Neuronal stem cell (in vitro differentiated cells): ENCODE results near the gene TMEM62.

ENCODE experiments used
- DNase-seq: peaks from one replicate; pipeline ENCODE4 v3.0.0-alpha.2; 2013; ENCODE audit warnings: low spot score
- H2AFZ ChIP-seq: one replicate; pipeline ENCODE4 v1.6.1; 2013; ENCODE audit warnings: mild to moderate bottlenecking, low read length, inconsistent platforms
- H2AK5ac ChIP-seq: 2 replicates; pipeline ENCODE4 v1.6.1; 2013; ENCODE audit warnings: low read depth, mild to moderate bottlenecking, inconsistent platforms, low read length, moderate library complexity, mixed read lengths
- H2BK120ac ChIP-seq: 2 replicates; pipeline ENCODE4 v1.6.1; 2013; ENCODE audit warnings: low read depth, mild to moderate bottlenecking, inconsistent platforms, low read length, moderate library complexity, mixed read lengths
- H2BK12ac ChIP-seq: one replicate; pipeline ENCODE4 v1.6.1; 2013; ENCODE audit warnings: low read length, inconsistent platforms
- H2BK15ac ChIP-seq: 2 replicates; pipeline ENCODE4 v1.6.1; 2013; ENCODE audit warnings: mild to moderate bottlenecking, low read length, inconsistent platforms, mixed read lengths
- H2BK5ac ChIP-seq: one replicate; pipeline ENCODE4 v1.6.1; 2013; ENCODE audit warnings: inconsistent platforms, mild to moderate bottlenecking, low read length, moderate library complexity
- H3K14ac ChIP-seq: one replicate; pipeline ENCODE4 v1.6.1; 2013; ENCODE audit warnings: low read length, inconsistent platforms
- H3K18ac ChIP-seq: 2 replicates; pipeline ENCODE4 v1.6.1; 2013; ENCODE audit warnings: low read length, inconsistent platforms
- H3K23ac ChIP-seq: 2 replicates; pipeline ENCODE4 v1.6.1; 2013; ENCODE audit warnings: low read depth, mild to moderate bottlenecking, mixed read lengths, low read length, inconsistent platforms; ENCODE audit not compliant: poor library complexity
- H3K27ac ChIP-seq: replicated peaks from 3 replicates; pipeline ENCODE4 v1.5.1; 2013; ENCODE audit warnings: low read length, inconsistent platforms
- H3K27me3 ChIP-seq, 3 experiments: 2 replicates each; pipeline ENCODE4 v1.6.1; 2013; ENCODE audit warnings: low read length in 3 of 3, mild to moderate bottlenecking in 2 of 3, inconsistent platforms in 1 of 3, low read depth in 1 of 3, mixed read lengths in 1 of 3, moderate library complexity in 1 of 3; ENCODE audit not compliant: control insufficient read depth in 3 of 3, insufficient read depth in 3 of 3
- H3K36me3 ChIP-seq, 2 donors: replicated peaks in 1 of 2; 2 replicates each; pipeline ENCODE4 v1.6.1; 2013; ENCODE audit warnings: low read length in 2 of 2; ENCODE audit not compliant: control insufficient read depth in 2 of 2, insufficient read depth in 2 of 2
- H3K4ac ChIP-seq: 2 replicates; pipeline ENCODE4 v1.6.1; 2013; ENCODE audit warnings: inconsistent platforms, mild to moderate bottlenecking, low read length, moderate library complexity
- H3K4me1 ChIP-seq, 2 donors: 1 replicate in 1 of 2; 2 replicates in 1 of 2; pipeline ENCODE4 v1.6.1; 2013; ENCODE audit warnings: low read length in 2 of 2, low read depth in 1 of 2; ENCODE audit not compliant: control insufficient read depth in 2 of 2, insufficient read depth in 1 of 2
- H3K4me2 ChIP-seq: one replicate; pipeline ENCODE4 v1.6.1; 2013; ENCODE audit warnings: mild to moderate bottlenecking, low read length, inconsistent platforms; ENCODE audit not compliant: insufficient read depth, poor library complexity, severe bottlenecking
- H3K4me3 ChIP-seq, 2 donors: 2 replicates each; pipeline ENCODE4 v1.5.1; 2013; ENCODE audit warnings: low read length in 2 of 2, mild to moderate bottlenecking in 2 of 2, inconsistent platforms in 1 of 2, moderate library complexity in 1 of 2
- H3K79me1 ChIP-seq: one replicate; pipeline ENCODE4 v1.6.1; 2013; ENCODE audit warnings: low read depth, mild to moderate bottlenecking, inconsistent platforms, low read length, moderate library complexity
- H3K9ac ChIP-seq: one replicate; pipeline ENCODE4 v1.6.1; 2013; ENCODE audit warnings: mild to moderate bottlenecking, low read depth, low read length, inconsistent platforms; ENCODE audit not compliant: poor library complexity
- H3K9me3 ChIP-seq, 2 donors: replicated peaks in 1 of 2; 2 replicates each; pipeline versions ENCODE3 to v1.6.1; 2013; ENCODE audit warnings: low read length in 2 of 2, mild to moderate bottlenecking in 2 of 2, inconsistent platforms in 1 of 2, low read depth in 1 of 2, mixed read lengths in 1 of 2, moderate library complexity in 1 of 2; ENCODE audit not compliant: control insufficient read depth in 2 of 2, insufficient read depth in 1 of 2
- H4K8ac ChIP-seq: one replicate; pipeline ENCODE4 v1.6.1; 2013; ENCODE audit warnings: low read depth, mild to moderate bottlenecking, inconsistent platforms, low read length, moderate library complexity
- H4K91ac ChIP-seq: one replicate; pipeline ENCODE4 v1.6.1; 2013; ENCODE audit warnings: low read length, low read depth, mild to moderate bottlenecking, inconsistent platforms; ENCODE audit not compliant: poor library complexity
- WGBS, 2 donors: extraction: QIAGEN DNeasy Blood & Tissue Kit; methylation state at CpG; one replicate each; pipeline ENCODE4 v1.1.7; 2013; ENCODE audit warnings: missing lambda C conversion rate in 2 of 2, mixed read lengths in 1 of 2; ENCODE audit not compliant: insufficient read length in 2 of 2, insufficient replicate concordance in 1 of 2; ENCODE audit errors: extremely low coverage in 2 of 2; 5-methylcytosine and 5-hydroxymethylcytosine counted together

TMEM62 gene

GRCh38 chr15:43106486-43106829, 26.9 kb upstream of the TMEM62 start:
- H3K18ac ChIP-seq = no peak overlapping the region
- H3K23ac ChIP-seq = no peak overlapping the region
- no peak overlapping the region for H2BK15ac ChIP-seq
- no peak overlapping the region for H3K4ac ChIP-seq
- H4K8ac ChIP-seq = no peak overlapping the region
- H3K14ac ChIP-seq = no peak overlapping the region
- DNase-seq = no peak
- H2BK5ac ChIP-seq = no peak overlapping the region
- H3K9ac ChIP-seq = no peak overlapping the region
- H2AK5ac ChIP-seq = no peak overlapping the region
- no peak overlapping the region for H2BK12ac ChIP-seq
- no CpG with 5 or more reads among the region's 7 CpGs for WGBS, 2 donors
- H3K79me1 ChIP-seq = peaks cover 3% of the 10 kb centered on the region
- no peak overlapping the region for H4K91ac ChIP-seq
- peak overlapping the region; percentile 79 to 92 for H3K4me3 ChIP-seq
- peaks cover 0 to 26% of the 10 kb centered on the region in 2 donors for H3K36me3 ChIP-seq
- H3K27me3 ChIP-seq = no peaks in the 10 kb centered on the region
- no peak overlapping the region for H3K27ac ChIP-seq
- peaks cover 5 to 6% of the 10 kb centered on the region in 2 donors for H3K4me1 ChIP-seq
- H3K9me3 ChIP-seq = no peaks in the 10 kb centered on the region
- peak overlapping the region; percentile 77 for H2AFZ ChIP-seq
- H3K4me2 ChIP-seq = peak overlapping the region; percentile 51
- no peak overlapping the region for H2BK120ac ChIP-seq

GRCh38 chr15:43107751-43108150, 25.6 kb upstream of the TMEM62 start:
- Histone ChIP-seq H4K8ac (no peak overlapping the region), H3K27me3 (no peaks in the 10 kb centered on the region), H2BK15ac (no peak overlapping the region), H3K9me3 (no peaks in the 10 kb centered on the region), H3K9ac (no peak overlapping the region), H3K36me3 (peaks cover 0 to 17% of the 10 kb centered on the region in 2 donors), H2BK12ac (no peak overlapping the region), H4K91ac (no peak overlapping the region), H3K4ac (no peak overlapping the region), H3K18ac (no peak overlapping the region), H3K4me3 (no peak overlapping the region), H3K14ac (no peak overlapping the region), H3K23ac (no peak overlapping the region), H3K79me1 (peaks cover 3% of the 10 kb centered on the region), H3K4me2 (no peak overlapping the region), H2BK120ac (no peak overlapping the region), H2AFZ (no peak overlapping the region), H2BK5ac (no peak overlapping the region), H2AK5ac (no peak overlapping the region), H3K27ac (no peak overlapping the region), H3K4me1 (peaks cover 5 to 6% of the 10 kb centered on the region in 2 donors)
- no peak for DNase-seq
- no CpG with 5 or more reads among the region's 1 CpG for WGBS, 2 donors

GRCh38 chr15:43111354-43111753, 22.0 kb upstream of the TMEM62 start:
- no peak overlapping the region for H4K91ac ChIP-seq
- no peak overlapping the region for H3K4me2 ChIP-seq
- H3K18ac ChIP-seq = no peak overlapping the region
- no peak overlapping the region for H3K14ac ChIP-seq
- no peaks in the 10 kb centered on the region for H3K4me1 ChIP-seq
- H2AK5ac ChIP-seq = no peak overlapping the region
- H3K36me3 ChIP-seq = no peaks in the 10 kb centered on the region
- H2BK5ac ChIP-seq = no peak overlapping the region
- no peak overlapping the region for H2BK12ac ChIP-seq
- H2BK120ac ChIP-seq = no peak overlapping the region
- H3K4ac ChIP-seq = no peak overlapping the region
- H3K27me3 ChIP-seq = no peaks in the 10 kb centered on the region
- DNase-seq = no peak
- no peak overlapping the region for H2AFZ ChIP-seq
- no peak overlapping the region for H4K8ac ChIP-seq
- no peak overlapping the region for H3K27ac ChIP-seq
- no CpG with 5 or more reads among the region's 3 CpGs for WGBS, 2 donors
- no peak overlapping the region for H2BK15ac ChIP-seq
- no peak overlapping the region for H3K9ac ChIP-seq
- no peaks in the 10 kb centered on the region for H3K79me1 ChIP-seq
- H3K9me3 ChIP-seq = no peaks in the 10 kb centered on the region
- no peak overlapping the region for H3K23ac ChIP-seq
- no peak overlapping the region for H3K4me3 ChIP-seq

GRCh38 chr15:43118286-43118685, 15.1 kb upstream of the TMEM62 start:
- Histone ChIP-seq H3K4me2 (no peak overlapping the region), H4K91ac (no peak overlapping the region), H3K27me3 (peaks cover 0 to 15% (median 0%) of the 10 kb centered on the region in 3 experiments), H3K4me1 (peaks cover 3 to 4% of the 10 kb centered on the region in 2 donors), H3K14ac (no peak overlapping the region), H2BK15ac (no peak overlapping the region), H3K9ac (no peak overlapping the region), H2BK120ac (no peak overlapping the region), H3K9me3 (no peaks in the 10 kb centered on the region), H2AK5ac (no peak overlapping the region), H3K4ac (no peak overlapping the region), H3K79me1 (no peaks in the 10 kb centered on the region), H3K18ac (no peak overlapping the region), H3K36me3 (no peaks in the 10 kb centered on the region), H2AFZ (no peak overlapping the region), H3K27ac (no peak overlapping the region), H2BK12ac (no peak overlapping the region), H3K23ac (no peak overlapping the region), H4K8ac (no peak overlapping the region), H2BK5ac (no peak overlapping the region), H3K4me3 (no peak overlapping the region)
- no peak for DNase-seq
- no CpG with 5 or more reads among the region's 1 CpG for WGBS, 2 donors
